Effector memory CD8-positive, alpha-beta T cell (primary cell): Measurements from ENCODE around the gene ADGRB3.
"Not testable (repeated sequence)": the region's sequence is repeated elsewhere in the genome, so short reads cannot be mapped to it uniquely, and the experiment has no call there.

ENCODE experiments used
- ATAC-seq: fragments of 150-1000 bp; cut with Tn5 transposase; replicated peaks from 2 replicates; pipeline ENCODE4 v1.10.0; 2021; ENCODE audit warnings: mild to moderate bottlenecking, moderate library complexity
- DNase-seq, 3 experiments: peaks; one replicate each; pipeline ENCODE4 v3.0.0; 2021
- H3K27ac Mint-ChIP-seq, 2 donors: one replicate each; pipeline ENCODE4 v1.8.0; 2022; ENCODE audit warnings: mild to moderate bottlenecking in 2 of 2, mixed read lengths in 2 of 2, moderate library complexity in 2 of 2
- H3K27me3 Mint-ChIP-seq, 2 donors: one replicate each; pipeline ENCODE4 v1.8.0; 2022; ENCODE audit warnings: mixed read lengths in 2 of 2
- H3K36me3 Mint-ChIP-seq: one replicate; pipeline ENCODE4 v1.8.0; 2022; ENCODE audit warnings: mild to moderate bottlenecking, moderate library complexity, mixed read lengths; ENCODE audit not compliant: insufficient read depth
- H3K4me1 Mint-ChIP-seq, 2 donors: one replicate each; pipeline ENCODE4 v1.8.0; 2022; ENCODE audit warnings: low read depth in 2 of 2, mixed read lengths in 2 of 2
- H3K4me3 Mint-ChIP-seq, 2 donors: one replicate each; pipeline ENCODE4 v1.8.0; 2022; ENCODE audit warnings: mild to moderate bottlenecking in 2 of 2, mixed read lengths in 2 of 2, moderate library complexity in 2 of 2
- H3K9me3 Mint-ChIP-seq, 2 donors: one replicate each; pipeline ENCODE4 v1.8.0; 2022; ENCODE audit warnings: mixed read lengths in 2 of 2

Gene ADGRB3

GRCh38 chr6:69416776-69417175 lies 781.7 kb downstream of the ADGRB3 start:
- Mint-ChIP-seq H3K27ac (no peak overlapping the region), H3K27me3 (no peaks in the 10 kb centered on the region), H3K4me1 (no peaks in the 10 kb centered on the region), H3K9me3 (peaks cover 4 to 19% of the 10 kb centered on the region in 2 donors), H3K4me3 (no peak overlapping the region), H3K36me3 (no peaks in the 10 kb centered on the region)
- ATAC-seq (no peak), DNase-seq (no peak)

- H3K9me3 Mint-ChIP-seq = peaks cover 7 to 8% of the 10 kb centered on the region in 2 donors
- H3K27ac Mint-ChIP-seq = no peak overlapping the region
- no peaks in the 10 kb centered on the region for H3K27me3 Mint-ChIP-seq
- ATAC-seq (no peak), DNase-seq (no peak)
- no peaks in the 10 kb centered on the region for H3K36me3 Mint-ChIP-seq
- H3K4me1 Mint-ChIP-seq = no peaks in the 10 kb centered on the region
- no peak overlapping the region for H3K4me3 Mint-ChIP-seq
Observed at GRCh38 chr6:69421269-69421668, 786.2 kb downstream of the ADGRB3 start.

- Mint-ChIP-seq H3K27me3 (no peaks in the 10 kb centered on the region), H3K4me1 (no peaks in the 10 kb centered on the region), H3K27ac (no peak overlapping the region), H3K36me3 (no peaks in the 10 kb centered on the region), H3K9me3 (peaks cover 7 to 8% of the 10 kb centered on the region in 2 donors), H3K4me3 (no peak overlapping the region)
- no peak for DNase-seq
- no peak for ATAC-seq
Observed at GRCh38 chr6:69422020-69422419, 786.9 kb downstream of the ADGRB3 start.

GRCh38 chr6:69422475-69422874 lies 787.4 kb downstream of the ADGRB3 start:
- DNase-seq (no peak), ATAC-seq (no peak)
- H3K36me3 Mint-ChIP-seq = no peaks in the 10 kb centered on the region
- H3K9me3 Mint-ChIP-seq = peaks cover 7 to 8% of the 10 kb centered on the region in 2 donors
- H3K4me1 Mint-ChIP-seq = no peaks in the 10 kb centered on the region
- no peak overlapping the region for H3K27ac Mint-ChIP-seq
- H3K4me3 Mint-ChIP-seq = no peak overlapping the region
- no peaks in the 10 kb centered on the region for H3K27me3 Mint-ChIP-seq

- DNase-seq (no peak), ATAC-seq (no peak)
- Mint-ChIP-seq H3K4me3 (no peak overlapping the region), H3K4me1 (no peaks in the 10 kb centered on the region), H3K9me3 (peaks cover 0 to 7% of the 10 kb centered on the region in 2 donors), H3K27ac (no peak overlapping the region), H3K27me3 (no peaks in the 10 kb centered on the region), H3K36me3 (no peaks in the 10 kb centered on the region)
Observed at GRCh38 chr6:69423785-69424184, 788.7 kb downstream of the ADGRB3 start.

GRCh38 chr6:69424581-69424980 lies 789.5 kb downstream of the ADGRB3 start:
- ATAC-seq (no peak), DNase-seq (no peak)
- Mint-ChIP-seq H3K27me3 (no peaks in the 10 kb centered on the region), H3K4me1 (no peaks in the 10 kb centered on the region), H3K9me3 (peaks cover 0 to 7% of the 10 kb centered on the region in 2 donors), H3K36me3 (no peaks in the 10 kb centered on the region), H3K4me3 (no peak overlapping the region), H3K27ac (no peak overlapping the region)

GRCh38 chr6:69427882-69428281 lies 792.8 kb downstream of the ADGRB3 start:
- no peaks in the 10 kb centered on the region for H3K27me3 Mint-ChIP-seq
- ATAC-seq (no peak), DNase-seq (no peak)
- no peak overlapping the region for H3K27ac Mint-ChIP-seq
- no peaks in the 10 kb centered on the region for H3K36me3 Mint-ChIP-seq
- no peaks in the 10 kb centered on the region for H3K4me1 Mint-ChIP-seq
- H3K4me3 Mint-ChIP-seq = no peak overlapping the region
- peaks cover 0 to 4% of the 10 kb centered on the region in 2 donors for H3K9me3 Mint-ChIP-seq

GRCh38 chr6:69432168-69432567 lies 797.1 kb downstream of the ADGRB3 start:
- not testable (repeated sequence) for H3K36me3 Mint-ChIP-seq, DNase-seq, H3K4me1 Mint-ChIP-seq, H3K4me3 Mint-ChIP-seq, H3K9me3 Mint-ChIP-seq, H3K27me3 Mint-ChIP-seq, ATAC-seq, H3K27ac Mint-ChIP-seq

- DNase-seq, H3K27me3 Mint-ChIP-seq, ATAC-seq, H3K4me1 Mint-ChIP-seq, H3K4me3 Mint-ChIP-seq, H3K9me3 Mint-ChIP-seq, H3K27ac Mint-ChIP-seq, H3K36me3 Mint-ChIP-seq: not testable (repeated sequence)
Observed at GRCh38 chr6:69433116-69433515, 798.0 kb downstream of the ADGRB3 start.

GRCh38 chr6:69438113-69438512 lies 803.0 kb downstream of the ADGRB3 start:
- Mint-ChIP-seq H3K4me3 (no peak overlapping the region), H3K27me3 (no peaks in the 10 kb centered on the region), H3K27ac (no peak overlapping the region), H3K36me3 (peaks cover 3% of the 10 kb centered on the region), H3K9me3 (peaks cover 0 to 4% of the 10 kb centered on the region in 2 donors), H3K4me1 (no peaks in the 10 kb centered on the region)
- DNase-seq (no peak), ATAC-seq (no peak)
